Left kidney (tissue), 2 donors: Measurements from ENCODE around the gene AIG1. TPM values are rescaled to one million over a fixed set of nuclear protein-coding genes. Genes with fewer than 3 reads are reported as not detected.
"Not testable (repeated sequence)": the region's sequence is repeated elsewhere in the genome, so short reads cannot be mapped to it uniquely, and the experiment has no call there.

Experiments
- DNase-seq: peaks from one replicate; pipeline ENCODE4 v3.0.0-alpha.2; 2013
- polyA plus RNA-seq: library from polyadenylated mRNA; unstranded; fragments of 120-200 nt; gene quantifications from one replicate; pipeline ENCODE4 v1.2.1, GENCODE V29; 2013; ENCODE audit not compliant: insufficient read length

The AIG1 gene
- polyA plus RNA-seq, 1 donor, result 118 TPM

GRCh38 chr6:143125864-143126573, 65.3 kb downstream of the AIG1 start:
- DNase-seq, result no peak

- DNase-seq, result no peak
Measured at GRCh38 chr6:143126574-143126941, 65.9 kb downstream of the AIG1 start.

- no peak for DNase-seq
Measured at GRCh38 chr6:143127941-143128680, 67.4 kb downstream of the AIG1 start.

GRCh38 chr6:143128681-143129015, 68.0 kb downstream of the AIG1 start:
- no peak for DNase-seq

GRCh38 chr6:143130928-143131327, 70.2 kb downstream of the AIG1 start:
- DNase-seq, result no peak

- no peak for DNase-seq
Measured at GRCh38 chr6:143135325-143135724, 74.6 kb downstream of the AIG1 start.

- DNase-seq, result no peak
Measured at GRCh38 chr6:143135797-143136561, 75.3 kb downstream of the AIG1 start.

- DNase-seq, result no peak
Measured at GRCh38 chr6:143136647-143137046, 76.0 kb downstream of the AIG1 start.

GRCh38 chr6:143139239-143139784, 78.6 kb downstream of the AIG1 start:
- DNase-seq, result no peak

- not testable (repeated sequence) for DNase-seq
Measured at GRCh38 chr6:143139884-143140283, 79.2 kb downstream of the AIG1 start.

GRCh38 chr6:143140767-143141166, 80.1 kb downstream of the AIG1 start:
- no peak for DNase-seq

GRCh38 chr6:143141442-143141841, 80.8 kb downstream of the AIG1 start:
- DNase-seq, result no peak

GRCh38 chr6:143146186-143146851, 85.6 kb downstream of the AIG1 start:
- DNase-seq, result no peak

GRCh38 chr6:143149771-143150170, 89.1 kb downstream of the AIG1 start:
- no peak for DNase-seq

GRCh38 chr6:143150281-143150680, 89.6 kb downstream of the AIG1 start:
- no peak for DNase-seq

- no peak for DNase-seq
Measured at GRCh38 chr6:143151381-143151780, 90.7 kb downstream of the AIG1 start.

- DNase-seq, result no peak
Measured at GRCh38 chr6:143155681-143156080, 95.0 kb downstream of the AIG1 start.

- no peak for DNase-seq
Measured at GRCh38 chr6:143157131-143157530, 96.4 kb downstream of the AIG1 start.

GRCh38 chr6:143158113-143158581, 97.5 kb downstream of the AIG1 start:
- no peak for DNase-seq

- DNase-seq, result no peak
Measured at GRCh38 chr6:143159001-143159400, 98.3 kb downstream of the AIG1 start.

GRCh38 chr6:143160015-143160414, 99.3 kb downstream of the AIG1 start:
- no peak for DNase-seq
